ENCODE data around the gene ZBTB20. TPM values are rescaled to one million over a fixed set of nuclear protein-coding genes. Genes with fewer than 3 reads are reported as not detected.

Gene ZBTB20
- total and polyA plus RNA-seq, 2 of the 4 experiments (the other 2 are of a cell fraction) = 0.75 to 14.7 TPM

GRCh38 chr3:115068799-115069198 lies 78.3 kb downstream of the ZBTB20 start:
- DNase-seq (no peak), ATAC-seq (ENCODE audit: low read depth) (no peak)
- Histone ChIP-seq H3K4me3 (ENCODE audit: insufficient read depth, low read depth, low read length) (no peak overlapping the region), H3K27me3 (ENCODE audit: control insufficient read depth, insufficient read depth, low read length) (no peaks in the 10 kb centered on the region), H2BK15ac (ENCODE audit: low read depth, low read length) (no peak overlapping the region), H2BK20ac (ENCODE audit: low read depth, low read length) (no peak overlapping the region), H2AFZ (replicated peaks; ENCODE audit: low read length, poor library complexity) (no peak overlapping the region), H2AK5ac (ENCODE audit: low read depth, low read length) (no peak overlapping the region), H3K9me3 (ENCODE audit: control insufficient read depth, insufficient read depth, low read length) (no peaks in the 10 kb centered on the region), H3K14ac (replicated peaks; ENCODE audit: low read depth, low read length) (no peak overlapping the region), H3K4ac (ENCODE audit: low read depth, low read length) (no peak overlapping the region), H2AK9ac (replicated peaks; ENCODE audit: low read depth, low read length, poor library complexity) (no peak overlapping the region), H3K27ac (ENCODE audit: insufficient read depth, low read length) (no peak overlapping the region), H3K36me3 (ENCODE audit: control insufficient read depth, insufficient read depth, low read length) (no peaks in the 10 kb centered on the region), H4K91ac (ENCODE audit: insufficient read depth, low read depth, low read length) (no peak overlapping the region), H4K20me1 (ENCODE audit: insufficient read depth, low read length) (no peaks in the 10 kb centered on the region), H3K79me1 (ENCODE audit: low read depth in 1 of 2, low read length in 2 of 2) (peaks cover 0 to 10% of the 10 kb centered on the region in 2 experiments; a peak in 1 of 4 replicates), H3K23ac (ENCODE audit: low read depth, low read length) (no peak overlapping the region), H4K5ac (ENCODE audit: low read depth, low read length) (no peak overlapping the region), H3K18ac (ENCODE audit: low read depth, low read length) (no peak overlapping the region), H3K9me1 (ENCODE audit: insufficient read depth, low read length) (peaks cover 3% of the 10 kb centered on the region; the same call in 1 of the 2 replicates), H3K4me2 (ENCODE audit: low read depth, low read length) (no peak overlapping the region), H2BK120ac (ENCODE audit: low read depth, low read length) (no peak overlapping the region), H3K9ac (ENCODE audit: low read depth, low read length) (no peak overlapping the region), H3K56ac (ENCODE audit: extremely low read depth, insufficient read depth, low read length) (no peak overlapping the region), H3K4me1 (ENCODE audit: control insufficient read depth, insufficient read depth, low read length) (peaks cover 7% of the 10 kb centered on the region; the same call in 1 of the 2 replicates), H2BK5ac (ENCODE audit: low read depth, low read length, poor library complexity, severe bottlenecking) (no peak overlapping the region), H4K8ac (ENCODE audit: low read depth in 2 of 2, low read length in 2 of 2) (no peak overlapping the region; a peak in 1 of 4 replicates)
- in situ Hi-C loops (cut with MboI; ENCODE audit: low sequenced_read_pairs) (no loop called here), intact Hi-C loops (cut with micrococcal nuclease) (no loop called here), dilution Hi-C loops (cut with HindIII; ENCODE audit: low sequenced_read_pairs, unreplicated experiment) (no loop called here)
- no TSS peak for BruUV-seq (replicated peaks)
- no peak for TF ChIP-seq POLR2A (IDR thresholded peaks at IDR 0.05; ENCODE audit: low read depth, low read length)
- ChIA-PET POLR2A (ENCODE audit: unreplicated experiment) (no interaction called here), CTCF (interaction anchor here (0.6 kb wide), 2 partner anchors 94 to 127 kb away, joined by 3 to 4 read pairs; no protein-coding TSS in a partner anchor)

Data from IMR-90 (cell line).